Fibroblast of mammary gland (primary cell): ENCODE results near the gene ETFA.
A peak's percentile ranks its signal among the peaks of the same experiment; 100 is the strongest.

ENCODE experiments used
- DNase-seq: peaks from one replicate; pipeline ENCODE4 v3.0.0-alpha.2; 2010; ENCODE audit warnings: low read depth
- H3K4me3 ChIP-seq: 2 replicates; pipeline ENCODE4 v1.5.1; 2011; ENCODE audit warnings: low read depth, mild to moderate bottlenecking, low read length, moderate library complexity; ENCODE audit not compliant: control insufficient read depth
- CTCF ChIP-seq: conservative IDR thresholded peaks from 2 replicates; pipeline ENCODE4 v1.5.1; 2011; ENCODE audit warnings: low read depth, low read length, inconsistent platforms; ENCODE audit not compliant: control insufficient read depth, insufficient read depth

ETFA gene

GRCh38 chr15:76181705-76182107, 129.6 kb downstream of the ETFA start:
- no peak for DNase-seq
- no peak overlapping the region for H3K4me3 ChIP-seq
- no peak for TF ChIP-seq CTCF

GRCh38 chr15:76180321-76180720, 130.9 kb downstream of the ETFA start:
- H3K4me3 ChIP-seq, result no peak overlapping the region
- TF ChIP-seq CTCF, result no peak
- no peak for DNase-seq

- DNase-seq, result no peak
- H3K4me3 ChIP-seq, result no peak overlapping the region
- TF ChIP-seq CTCF, result no peak
Measured at GRCh38 chr15:76179023-76179422, 132.2 kb downstream of the ETFA start.

- H3K4me3 ChIP-seq, result no peak overlapping the region
- no peak for TF ChIP-seq CTCF
- DNase-seq, result no peak
Measured at GRCh38 chr15:76178296-76179000, 132.8 kb downstream of the ETFA start.

- DNase-seq, result peak; percentile 76
- H3K4me3 ChIP-seq, result no peak overlapping the region
- TF ChIP-seq CTCF, result no peak
Measured at GRCh38 chr15:76177491-76178040, 133.7 kb downstream of the ETFA start.

- H3K4me3 ChIP-seq, result no peak overlapping the region
- DNase-seq, result no peak
- TF ChIP-seq CTCF, result no peak
Measured at GRCh38 chr15:76176487-76177085, 134.7 kb downstream of the ETFA start.
